ENCODE results near the gene CCDC93. TPM values are rescaled to one million over a fixed set of nuclear protein-coding genes. Genes with fewer than 3 reads are reported as not detected.

Gene CCDC93
- 11.5 TPM for total RNA-seq

- ATAC-seq, result peak; percentile 95
Measured at GRCh38 chr2:118013724-118014491, at the start of gene CCDC93. CCDC93 (minus strand) TSS chr2:118014070; CDS start chr2:118013995, 75 bp downstream.

- ATAC-seq, result no peak
Measured at GRCh38 chr2:118062669-118063068, 48.8 kb upstream of the CCDC93 start.

- ATAC-seq, result no peak
Measured at GRCh38 chr2:118062048-118062447, 48.2 kb upstream of the CCDC93 start.

- ATAC-seq, result peak; percentile 69
Measured at GRCh38 chr2:118061135-118061955, 47.5 kb upstream of the CCDC93 start.

- ATAC-seq, result no peak
Measured at GRCh38 chr2:118059919-118060478, 46.1 kb upstream of the CCDC93 start.

GRCh38 chr2:118058951-118059350 is 45.1 kb upstream of the CCDC93 start:
- ATAC-seq, result no peak

- no peak for ATAC-seq
Measured at GRCh38 chr2:118056801-118057200, 42.9 kb upstream of the CCDC93 start.

GRCh38 chr2:118056165-118056534 is 42.3 kb upstream of the CCDC93 start:
- peak; percentile 70 for ATAC-seq

- ATAC-seq, result peak; percentile 35
Measured at GRCh38 chr2:118055512-118056164, 41.8 kb upstream of the CCDC93 start.

- ATAC-seq, result no peak
Measured at GRCh38 chr2:118054213-118055008, 40.5 kb upstream of the CCDC93 start.

- no peak for ATAC-seq
Measured at GRCh38 chr2:118053681-118054080, 39.8 kb upstream of the CCDC93 start.

- ATAC-seq, result no peak
Measured at GRCh38 chr2:118052474-118052873, 38.6 kb upstream of the CCDC93 start.

GRCh38 chr2:118051826-118052358 is 38.0 kb upstream of the CCDC93 start:
- ATAC-seq, result no peak

GRCh38 chr2:118050974-118051373 is 37.1 kb upstream of the CCDC93 start:
- ATAC-seq, result no peak

- ATAC-seq, result no peak
Measured at GRCh38 chr2:118050386-118050785, 36.5 kb upstream of the CCDC93 start.

- ATAC-seq, result no peak
Measured at GRCh38 chr2:118049816-118050140, 35.9 kb upstream of the CCDC93 start.

GRCh38 chr2:118049140-118049815 is 35.4 kb upstream of the CCDC93 start:
- ATAC-seq, result no peak

- no peak for ATAC-seq
Measured at GRCh38 chr2:118048401-118048800, 34.5 kb upstream of the CCDC93 start.

GRCh38 chr2:118047380-118047826 is 33.5 kb upstream of the CCDC93 start:
- ATAC-seq, result no peak

GRCh38 chr2:118046634-118047210 is 32.9 kb upstream of the CCDC93 start:
- ATAC-seq, result no peak

GRCh38 chr2:118045286-118045685 is 31.4 kb upstream of the CCDC93 start:
- ATAC-seq, result no peak
